Pancreas (tissue), 10 donors: Measurements from ENCODE around the gene ACD. TPM values are rescaled to one million over a fixed set of nuclear protein-coding genes. Genes with fewer than 3 reads are reported as not detected.

Experiments used
- ATAC-seq, 4 donors: fragments of 200-7000 bp; cut with Tn5 transposase; one replicate each; pipeline versions ENCODE4 v1.8.0 to v1.9.1; 2020; ENCODE audit warnings: mild to moderate bottlenecking in 4 of 4, moderate library complexity in 4 of 4
- DNase-seq, 6 donors: peaks; one replicate each; pipeline ENCODE4 v3.0.0-alpha.2; 2020
- FAIRE-seq: peaks from 2 replicates; lab custom pipeline; 2012; peaks lifted over from hg19 to GRCh38; lab: Jason Lieb, UNC
- H3K27ac ChIP-seq, 4 donors: fragments of 200-600 bp; sonication (generic); 1 replicate in 3 of 4; 2 replicates in 1 of 4; pipeline versions ENCODE4 v1.5.0 to v1.8.0; 2020
- H3K27me3 ChIP-seq, 4 donors: fragments of 200-600 bp; one replicate each; pipeline ENCODE4 v1.8.0; 2021
- H3K36me3 ChIP-seq, 3 donors: fragments of 200-600 bp; sonication (generic) in 1 of 3; one replicate each; pipeline versions ENCODE4 v1.5.0 to v1.8.0; 2020 to 2021
- H3K4me1 ChIP-seq, 3 donors: fragments of 200-600 bp; one replicate each; pipeline ENCODE4 v1.8.0; 2021
- H3K4me3 ChIP-seq, 4 donors: fragments of 200-600 bp; sonication (generic) in 2 of 4; one replicate each; pipeline versions ENCODE4 v1.5.0 to v1.8.0; 2020 to 2021
- H3K9me3 ChIP-seq, 4 donors: fragments of 200-600 bp; one replicate each; pipeline ENCODE4 v1.8.0; 2021
- CTCF ChIP-seq, 4 donors: fragments of 200-600 bp; sonication (generic) in 3 of 4; IDR thresholded peaks; one replicate each; pipeline versions ENCODE4 v1.5.0 to v1.8.0; 2021; ENCODE audit warnings: antibody characterized with exemption in 4 of 4
- WGBS, 2 donors: extraction: QIAGEN DNeasy Blood & Tissue Kit; methylation state at CpG; one replicate each; pipeline ENCODE4 v1.1.7; 2013; 5-methylcytosine and 5-hydroxymethylcytosine counted together
- intact Hi-C, 3 donors: fragments of 100-400 bp; cut with DNase I; formaldehyde crosslinking; loops; one replicate each; pipeline versions ENCODE4 v1.11.1 to v1.14.2; 2022
- polyA plus RNA-seq, 2 donors: library from polyadenylated mRNA; stranded (reverse); fragments of 200-250 nt; gene quantifications; one replicate each; pipeline ENCODE4 v1.2.3, GENCODE V29; 2013
- total RNA-seq, 6 donors: library from RNA; stranded (reverse); fragmentation: NEBNext Ultra II Directional in 4 of 6; extraction: Animal tissue kit (Norgen Biotek cat#: 25700) in 4 of 6; gene quantifications; one replicate each; pipeline versions ENCODE4 v1.2.1 to v1.2.4, GENCODE V29; 2021 to 2023
- donor health status: healthy with polysubstance abuse.
- donor health status: DM: no; HTN: no; CAD: no; lungs with moderate emphysema.
- donor health status: DM: no; HTN: no; CAD: no.
- donor health status: control.
- donor health status: control.
- donor health status: Bipolar disorder and iron deficiency.
- donor health status: DM: yes; HTN: yes; CAD: no.
- donor health status: DM: no; HTN: no; CAD: no.
- donor health status: DM: no; HTN: no; CAD: no.
- donor health status: DM: yes; HTN: yes; CAD: no.

Gene ACD
- total and polyA plus RNA-seq, 8 donors: 6.6 to 29.0 (median 10.2) TPM

GRCh38 chr16:67660564-67661028 lies 536 bp upstream of the ACD start, which contains the start of gene PARD6A:
PARD6A (plus strand) TSS chr16:67660960; CDS start chr16:67661039, 79 bp downstream.
- ATAC-seq: peak; percentile 74 to 87 (median 76)
- Histone ChIP-seq H3K4me1 (peaks cover 23 to 33% (median 31%) of the 10 kb centered on the region in 3 donors), H3K4me3 (peak within 1 kb of the TSS; percentile 78 to 89 (median 82)), H3K9me3 (no peaks in the 10 kb centered on the region), H3K27me3 (no peaks in the 10 kb centered on the region), H3K27ac (peak within 1 kb of the TSS; percentile 75 to 95 (median 85)), H3K36me3 (no peaks in the 10 kb centered on the region)
- intact Hi-C loops: loop anchor here in 1 of 3 donors (10.0 kb wide), 1 partner anchor 136 kb away; the partner anchor contains the start of gene RIPOR1
- DNase-seq: peak; percentile 90 to 96 (median 92)
- FAIRE-seq: no peak
- no peak for TF ChIP-seq CTCF (IDR thresholded peaks at IDR 0.05)
- 0 to 1% methylated on average over 38 to 48 of the region's 48 CpGs for WGBS, 2 donors

GRCh38 chr16:67658849-67659674 lies 998 bp downstream of the ACD start:
- FAIRE-seq: no peak
- Histone ChIP-seq H3K9me3 (no peaks in the 10 kb centered on the region), H3K4me1 (peaks cover 23 to 32% (median 23%) of the 10 kb centered on the region in 3 donors), H3K36me3 (no peaks in the 10 kb centered on the region), H3K27me3 (no peaks in the 10 kb centered on the region), H3K4me3 (peak overlapping the region; percentile 78 to 89 (median 82)), H3K27ac (no peak overlapping the region)
- TF ChIP-seq CTCF (IDR thresholded peaks at IDR 0.05): no peak
- ATAC-seq: no peak
- WGBS, 2 donors: 37% methylated on average over 19 to 21 of the region's 21 CpGs
- intact Hi-C loops: no loop called here
- peak in 1 of 6 donors; percentile 15 for DNase-seq

DNA sequence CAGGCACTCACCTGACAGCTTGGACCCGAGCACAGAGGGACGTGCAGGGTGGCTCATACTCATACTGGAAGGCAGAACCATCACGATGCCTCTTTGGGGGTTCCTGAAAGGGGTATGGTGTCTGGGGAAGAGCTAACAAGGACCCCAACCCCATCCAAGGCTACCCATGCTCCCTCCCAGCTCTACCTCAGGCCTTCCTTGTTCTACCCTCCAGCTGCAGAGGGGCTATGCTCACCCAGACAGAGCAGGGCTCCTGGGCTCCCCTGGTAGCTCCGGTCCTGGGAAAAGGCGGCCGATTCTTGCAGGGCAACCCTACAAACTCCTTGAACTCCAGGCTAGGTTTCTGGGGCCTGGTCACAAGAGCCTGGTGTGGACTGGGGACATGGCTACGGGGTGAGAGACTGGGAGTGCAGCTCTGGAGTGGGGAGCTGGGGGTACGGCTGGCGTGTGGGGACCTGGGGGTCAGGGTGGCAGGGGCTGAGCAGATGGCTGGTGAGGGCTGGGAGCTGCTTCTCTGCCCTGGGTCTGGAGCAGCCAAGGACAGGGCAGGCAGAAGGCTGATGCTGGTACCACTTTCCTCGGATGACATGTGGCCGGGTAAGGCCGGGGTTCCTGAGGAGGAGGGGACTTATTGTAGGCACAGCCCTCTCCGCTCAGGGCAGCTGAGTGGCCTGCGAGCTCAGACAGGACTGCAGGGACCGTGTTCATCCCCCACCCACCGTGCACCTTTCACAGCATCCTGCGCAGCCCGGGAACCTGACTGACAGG lies 2.1 kb downstream of the ACD start:
- FAIRE-seq (no peak), DNase-seq (peak in 2 of 6 donors; percentile 18 to 74), ATAC-seq (no peak)
- H3K4me1 ChIP-seq: peaks cover 19 to 22% (median 21%) of the 10 kb centered on the region in 3 donors
- no peaks in the 10 kb centered on the region for H3K36me3 ChIP-seq
- TF ChIP-seq CTCF (IDR thresholded peaks at IDR 0.05): no peak
- no peaks in the 10 kb centered on the region for H3K27me3 ChIP-seq
- no peak overlapping the region for H3K27ac ChIP-seq
- intact Hi-C loops: no loop called here
- no peak overlapping the region for H3K4me3 ChIP-seq
- 88 to 94% methylated on average over 18 of the region's 18 CpGs for WGBS, 2 donors
- H3K9me3 ChIP-seq: no peaks in the 10 kb centered on the region

- Histone ChIP-seq H3K4me1 (peaks cover 11 to 14% (median 13%) of the 10 kb centered on the region in 3 donors), H3K4me3 (no peak overlapping the region), H3K36me3 (no peaks in the 10 kb centered on the region), H3K27ac (no peak overlapping the region), H3K27me3 (no peaks in the 10 kb centered on the region), H3K9me3 (no peaks in the 10 kb centered on the region)
- DNase-seq (no peak), FAIRE-seq (no peak), ATAC-seq (no peak)
- 95 to 97% methylated on average over 12 to 16 of the region's 16 CpGs for WGBS, 2 donors
- TF ChIP-seq CTCF (IDR thresholded peaks at IDR 0.05): no peak
- intact Hi-C loops: no loop called here
Measured at GRCh38 chr16:67657017-67657608, 2.9 kb downstream of the ACD start.
